Right hindlimb (tissue), 1 donor: ENCODE measurements around the gene SYT14.

Experiments used
- DNase-seq: peaks from one replicate; pipeline ENCODE4 v3.0.0-alpha.2; 2018

Gene SYT14

GRCh38 chr1:210214573-210215409, 276.8 kb downstream of the SYT14 start:
- no peak for DNase-seq

GRCh38 chr1:210217482-210217881, 279.5 kb downstream of the SYT14 start:
- no peak for DNase-seq

- no peak for DNase-seq
Observed at GRCh38 chr1:210218047-210218446, 280.0 kb downstream of the SYT14 start.
